ELF-1 (cell line): ENCODE measurements around the gene ATG10.
A peak's percentile ranks its signal among the peaks of the same experiment; 100 is the strongest.

Source experiments
- DNase-seq: peaks from one replicate; pipeline ENCODE4 v3.0.0-alpha.2; 2016; ENCODE audit warnings: low read depth, low spot score

Gene ATG10

GRCh38 chr5:82276800-82277612 lies 305.2 kb downstream of the ATG10 start:
- DNase-seq = no peak

- DNase-seq = no peak
These were observed 305.8 kb downstream of the ATG10 start for GRCh38 chr5:82277613-82277986.

GRCh38 chr5:82277987-82278710 lies 306.3 kb downstream of the ATG10 start, which contains the start of gene RPS23:
Gene RPS23, minus strand, starts transcription at chr5:82278354. Its CDS starts 31 bp downstream, at chr5:82278323.
- peak; percentile 94 for DNase-seq

- no peak for DNase-seq
These were observed 307.0 kb downstream of the ATG10 start for GRCh38 chr5:82278711-82279370.

- DNase-seq = no peak
These were observed 312.1 kb downstream of the ATG10 start for GRCh38 chr5:82283893-82284292.

- no peak for DNase-seq
These were observed 313.4 kb downstream of the ATG10 start for GRCh38 chr5:82285206-82285605.

- no peak for DNase-seq
These were observed 315.8 kb downstream of the ATG10 start for GRCh38 chr5:82287625-82288024.

DNA sequence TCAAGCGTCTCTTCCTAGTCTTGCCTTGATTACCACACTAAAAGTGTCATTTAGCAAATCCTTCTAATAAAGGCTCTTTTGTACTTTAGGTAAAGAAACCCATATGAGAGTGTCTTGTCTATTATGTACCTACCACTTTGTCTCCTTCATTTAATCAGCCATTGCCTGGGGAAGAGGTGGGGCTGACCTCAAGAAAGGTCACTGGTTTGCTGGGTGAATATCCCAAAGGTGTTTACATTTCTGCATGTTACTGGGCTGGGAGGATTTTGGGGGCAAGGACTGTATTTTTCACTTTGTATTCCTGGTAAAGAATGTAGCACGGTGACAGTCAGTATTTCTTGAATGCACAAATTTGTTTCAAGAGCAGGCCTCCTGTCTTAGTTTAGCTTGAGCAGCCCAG lies 318.2 kb downstream of the ATG10 start:
- DNase-seq = no peak

DNA sequence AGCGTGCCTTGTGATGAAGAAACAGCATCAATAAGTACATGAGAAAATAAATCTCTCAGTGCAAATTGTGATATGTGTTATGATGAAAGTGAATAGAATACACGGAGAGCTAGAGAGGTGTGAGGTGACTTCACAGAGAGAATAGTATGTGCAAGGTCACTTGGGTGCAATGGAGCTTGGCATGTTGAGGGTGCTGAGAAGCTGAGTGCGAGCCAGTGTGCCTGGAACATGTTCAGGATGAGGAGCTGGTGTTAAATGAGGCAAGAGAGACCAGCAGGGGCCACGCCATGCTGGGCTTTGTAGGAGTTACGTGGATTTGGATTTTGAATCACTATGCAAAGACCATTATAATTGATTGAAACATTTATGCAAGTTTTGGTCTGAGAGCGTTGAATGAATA lies 319.1 kb downstream of the ATG10 start:
- DNase-seq = no peak

GRCh38 chr5:82291420-82291819 lies 319.6 kb downstream of the ATG10 start:
- DNase-seq = no peak

DNA sequence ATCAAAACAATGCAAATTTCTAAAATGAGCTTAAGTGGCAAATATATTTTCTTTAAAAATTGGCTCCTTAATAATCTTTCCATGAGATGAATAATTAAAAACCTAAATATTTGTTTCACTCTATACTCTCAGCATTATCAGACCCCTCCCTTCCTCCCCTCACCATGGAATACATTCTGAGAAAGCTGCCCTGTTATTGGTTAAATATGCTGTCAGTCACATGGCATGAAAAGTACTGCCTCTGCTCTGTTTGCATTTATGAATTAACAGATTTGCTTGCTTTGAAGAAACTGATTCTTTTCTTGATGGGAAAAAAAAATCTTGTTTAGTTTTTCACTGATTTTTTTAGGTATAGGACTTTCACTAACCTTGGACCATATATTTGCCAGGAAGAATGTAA lies 323.3 kb downstream of the ATG10 start:
- DNase-seq = no peak

GRCh38 chr5:82295959-82296531 lies 324.2 kb downstream of the ATG10 start:
- no peak for DNase-seq

GRCh38 chr5:82296929-82297328 lies 325.1 kb downstream of the ATG10 start:
- no peak for DNase-seq

GRCh38 chr5:82297711-82298110 lies 325.9 kb downstream of the ATG10 start:
- no peak for DNase-seq

GRCh38 chr5:82298668-82299067 lies 326.8 kb downstream of the ATG10 start:
- DNase-seq = no peak

DNA sequence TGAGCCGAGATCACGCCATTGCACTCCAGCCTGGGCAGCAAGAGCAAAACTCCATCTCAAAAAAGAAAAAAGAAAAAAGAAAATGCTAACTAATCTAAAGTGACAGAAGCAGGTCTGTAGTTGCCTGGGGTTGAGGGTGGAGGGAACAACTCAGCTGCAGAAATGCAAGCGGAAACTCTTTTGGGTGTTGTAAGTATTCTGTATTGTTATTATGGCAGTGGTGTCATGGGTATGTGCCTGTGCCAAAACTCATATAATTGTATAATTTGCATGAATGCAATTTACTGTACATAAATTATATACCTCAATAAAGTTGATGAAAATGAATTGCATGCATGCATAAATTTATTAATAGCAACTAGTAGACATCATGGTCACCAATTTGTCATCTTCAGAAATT lies 329.4 kb downstream of the ATG10 start:
- DNase-seq = no peak
